Skeletal muscle satellite cell (primary cell): ENCODE data around the gene TTC16.

Experiments used
- H3K27me3 ChIP-seq: 2 replicates; pipeline ENCODE4 v1.7.0; 2013; ENCODE audit warnings: low read length; ENCODE audit not compliant: control insufficient read depth, insufficient read depth
- H3K36me3 ChIP-seq: 2 replicates; pipeline ENCODE4 v1.7.0; 2013; ENCODE audit warnings: mild to moderate bottlenecking, control low read depth, low read length; ENCODE audit not compliant: insufficient read depth
- H3K4me1 ChIP-seq: 2 replicates; pipeline ENCODE4 v1.7.0; 2013; ENCODE audit warnings: low read length; ENCODE audit not compliant: control insufficient read depth, insufficient read depth
- H3K4me2 ChIP-seq: 2 replicates; pipeline ENCODE4 v1.7.0; 2013; ENCODE audit warnings: mild to moderate bottlenecking, low read length
- H3K4me3 ChIP-seq: 2 replicates; pipeline ENCODE4 v1.7.0; 2013; ENCODE audit warnings: low read length
- H3K9ac ChIP-seq: 2 replicates; pipeline ENCODE4 v1.7.0; 2013; ENCODE audit warnings: mild to moderate bottlenecking, low read depth, low read length, moderate library complexity
- H3K9me3 ChIP-seq: replicated peaks from 2 replicates; pipeline ENCODE4 v1.7.0; 2013; ENCODE audit warnings: mild to moderate bottlenecking, control low read depth, low read length

TTC16 gene

GRCh38 chr9:127738666-127739065 lies 22.8 kb downstream of the TTC16 start:
- H3K4me3 ChIP-seq: no peak overlapping the region
- H3K9ac ChIP-seq: no peak overlapping the region
- H3K36me3 ChIP-seq: no peaks in the 10 kb centered on the region
- no peak overlapping the region for H3K4me2 ChIP-seq
- H3K4me1 ChIP-seq: peaks cover 19% of the 10 kb centered on the region
- H3K9me3 ChIP-seq: no peaks in the 10 kb centered on the region
- peaks cover 11% of the 10 kb centered on the region for H3K27me3 ChIP-seq

DNA sequence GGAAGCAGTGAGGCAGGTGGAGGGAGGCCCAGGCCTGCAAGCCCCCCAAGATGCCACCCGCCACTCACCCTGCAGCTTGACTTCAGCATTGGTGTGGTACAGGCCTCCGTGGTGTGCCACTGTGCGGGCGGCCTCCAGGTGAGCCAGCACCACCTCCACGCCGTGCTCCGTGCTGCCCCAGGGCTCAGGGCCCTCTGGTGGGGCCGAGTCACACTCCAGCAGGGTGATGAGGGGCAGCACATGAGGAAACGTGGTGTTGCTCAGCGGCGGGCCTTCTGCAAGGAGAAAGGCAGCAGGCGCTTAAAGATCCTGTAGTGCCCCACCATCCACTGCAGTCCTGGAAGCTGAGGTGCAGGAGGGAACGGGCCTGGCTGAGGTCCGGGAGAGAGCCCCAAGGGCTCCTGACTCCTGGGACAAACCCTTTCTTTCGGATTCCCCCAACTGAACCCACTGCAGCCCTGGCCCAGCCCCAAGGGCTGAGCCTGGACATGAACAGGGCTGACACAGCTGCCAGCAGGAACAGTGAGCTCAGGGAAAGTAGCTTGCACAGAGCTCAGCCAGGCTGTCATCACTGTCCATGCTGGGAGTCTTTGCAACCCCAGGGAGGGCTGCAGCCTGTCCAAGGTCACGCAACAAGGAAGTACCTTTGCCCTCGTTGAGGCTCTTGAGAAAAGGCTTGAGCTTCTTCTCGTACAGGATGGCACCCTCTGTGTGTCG lies 23.9 kb downstream of the TTC16 start:
- Histone ChIP-seq H3K4me3 (no peak overlapping the region), H3K9ac (no peak overlapping the region), H3K36me3 (no peaks in the 10 kb centered on the region), H3K4me2 (peak overlapping the region; percentile 30), H3K27me3 (peaks cover 15% of the 10 kb centered on the region), H3K9me3 (no peaks in the 10 kb centered on the region), H3K4me1 (peaks cover 12% of the 10 kb centered on the region)

DNA sequence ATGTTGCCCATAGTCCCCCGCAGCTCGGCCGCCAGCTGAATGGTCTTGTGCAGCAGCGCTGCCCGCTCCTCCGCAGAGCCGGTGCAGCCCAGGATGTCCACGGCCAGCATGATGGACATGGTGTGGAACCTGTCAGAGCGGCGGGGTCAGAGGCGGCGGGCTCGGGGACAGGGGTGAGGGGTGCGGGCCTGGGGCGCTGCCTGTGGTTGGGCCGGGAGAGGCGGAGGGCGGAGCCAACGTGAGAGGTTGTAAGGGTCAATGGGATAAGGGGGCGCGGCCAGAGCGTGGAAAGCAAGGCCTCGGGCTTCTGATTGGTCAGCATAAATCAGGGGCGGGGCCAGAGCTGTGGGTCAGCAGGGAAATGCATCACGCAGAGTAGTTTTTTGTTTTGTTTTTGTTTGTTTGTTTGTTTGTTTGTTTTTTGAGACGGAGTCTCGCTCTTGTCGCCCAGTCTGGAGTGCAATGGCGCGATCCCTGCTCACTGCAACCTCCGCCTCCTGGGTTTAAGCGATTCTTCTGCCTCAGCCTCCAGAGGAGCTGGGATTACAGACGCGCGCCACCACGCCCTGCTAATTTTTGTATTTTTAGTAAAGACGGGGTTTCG lies 26.1 kb downstream of the TTC16 start:
- H3K9ac ChIP-seq: no peak overlapping the region
- H3K36me3 ChIP-seq: no peaks in the 10 kb centered on the region
- H3K4me3 ChIP-seq: no peak overlapping the region

DNA sequence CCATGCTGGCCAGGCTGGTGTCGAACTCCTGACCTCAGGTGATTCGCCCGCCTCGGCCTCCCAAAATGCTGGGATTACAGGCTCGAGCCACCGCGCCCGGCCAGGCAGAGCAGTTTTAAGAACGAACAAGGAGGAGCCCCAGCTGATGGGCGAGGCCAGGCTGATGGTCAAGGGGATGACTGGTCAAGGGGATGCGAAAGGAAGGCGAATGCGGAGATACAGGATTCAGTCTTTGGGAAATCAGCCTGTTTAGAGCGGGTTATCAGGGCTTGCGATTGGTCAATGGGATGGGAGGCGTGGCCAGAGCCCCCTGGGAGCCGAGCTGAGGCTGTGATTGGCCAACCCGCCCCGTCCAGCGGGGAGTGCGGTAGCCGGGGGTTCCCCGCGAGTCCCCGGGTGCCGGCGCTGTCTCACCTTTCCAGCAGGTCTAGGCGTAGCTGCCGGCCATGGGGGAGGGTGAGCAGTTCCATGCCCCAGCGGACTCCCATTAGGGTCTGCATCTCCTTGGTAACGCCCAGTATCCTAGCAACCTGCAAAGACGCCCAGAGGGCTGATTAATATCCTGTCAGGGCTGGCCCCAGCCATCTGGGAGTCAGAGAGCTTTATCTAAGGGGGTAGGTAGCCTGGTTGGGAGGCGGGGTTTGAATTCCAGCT lies 26.7 kb downstream of the TTC16 start:
- H3K9ac ChIP-seq: no peak overlapping the region
- H3K4me2 ChIP-seq: no peak overlapping the region
- H3K36me3 ChIP-seq: no peaks in the 10 kb centered on the region
- no peaks in the 10 kb centered on the region for H3K9me3 ChIP-seq
- peaks cover 9% of the 10 kb centered on the region for H3K4me1 ChIP-seq
- peaks cover 25% of the 10 kb centered on the region for H3K27me3 ChIP-seq
- no peak overlapping the region for H3K4me3 ChIP-seq

More for the DNA sequence above, 26.1 kb downstream of the TTC16 start:
- Histone ChIP-seq H3K4me1 (peaks cover 9% of the 10 kb centered on the region), H3K27me3 (peaks cover 22% of the 10 kb centered on the region), H3K9me3 (no peaks in the 10 kb centered on the region), H3K4me2 (no peak overlapping the region)

- Histone ChIP-seq H3K9me3 (no peaks in the 10 kb centered on the region), H3K36me3 (no peaks in the 10 kb centered on the region), H3K27me3 (peaks cover 30% of the 10 kb centered on the region), H3K4me1 (peaks cover 9% of the 10 kb centered on the region), H3K9ac (no peak overlapping the region), H3K4me2 (no peak overlapping the region), H3K4me3 (no peak overlapping the region)
These were observed 28.7 kb downstream of the TTC16 start for GRCh38 chr9:127744398-127745110.

DNA sequence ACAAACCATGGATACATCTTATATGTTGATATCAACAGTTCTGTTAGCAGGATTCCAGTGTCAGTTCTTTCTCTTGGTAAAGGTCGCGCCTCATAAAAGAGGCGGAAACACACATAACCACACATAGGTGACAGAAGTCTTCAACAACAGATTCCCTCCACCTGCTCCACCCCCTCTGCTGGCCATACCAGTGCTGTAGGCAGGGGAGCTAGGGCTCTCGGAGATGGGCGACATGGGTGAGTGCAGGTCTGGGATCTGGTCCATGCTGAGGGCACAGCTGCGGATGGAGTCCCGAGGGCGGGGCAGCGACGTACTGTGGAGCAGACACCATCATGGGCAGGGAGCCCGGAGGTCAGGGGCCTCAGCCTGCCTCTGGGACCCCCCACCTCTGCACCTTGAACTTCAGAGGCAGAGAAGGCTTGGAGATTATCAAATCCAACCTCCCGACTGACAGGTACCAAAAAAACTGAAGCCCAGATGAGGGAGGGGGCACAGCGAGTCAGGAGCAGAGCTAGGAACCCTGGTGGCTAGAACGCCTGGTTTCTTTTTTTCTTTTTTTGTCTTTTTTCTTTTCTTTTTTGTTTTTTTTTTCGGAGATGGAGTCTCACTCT lies 31.2 kb downstream of the TTC16 start:
- H3K9me3 ChIP-seq: no peaks in the 10 kb centered on the region
- no peak overlapping the region for H3K9ac ChIP-seq
- H3K27me3 ChIP-seq: peaks cover 40% of the 10 kb centered on the region
- no peaks in the 10 kb centered on the region for H3K36me3 ChIP-seq
- H3K4me1 ChIP-seq: no peaks in the 10 kb centered on the region
- no peak overlapping the region for H3K4me3 ChIP-seq
- H3K4me2 ChIP-seq: no peak overlapping the region

GRCh38 chr9:127749090-127749787 lies 33.4 kb downstream of the TTC16 start:
- Histone ChIP-seq H3K27me3 (peaks cover 62% of the 10 kb centered on the region), H3K36me3 (no peaks in the 10 kb centered on the region), H3K9me3 (no peaks in the 10 kb centered on the region), H3K4me1 (no peaks in the 10 kb centered on the region), H3K9ac (no peak overlapping the region), H3K4me3 (no peak overlapping the region), H3K4me2 (no peak overlapping the region)

GRCh38 chr9:127751269-127752054 lies 35.6 kb downstream of the TTC16 start:
- Histone ChIP-seq H3K4me3 (no peak overlapping the region), H3K9me3 (no peaks in the 10 kb centered on the region), H3K9ac (no peak overlapping the region), H3K4me1 (no peaks in the 10 kb centered on the region), H3K36me3 (no peaks in the 10 kb centered on the region), H3K27me3 (peaks cover 71% of the 10 kb centered on the region), H3K4me2 (no peak overlapping the region)

- no peak overlapping the region for H3K4me3 ChIP-seq
- H3K27me3 ChIP-seq: peaks cover 56% of the 10 kb centered on the region
- H3K9ac ChIP-seq: no peak overlapping the region
- no peak overlapping the region for H3K4me2 ChIP-seq
- no peaks in the 10 kb centered on the region for H3K36me3 ChIP-seq
- no peaks in the 10 kb centered on the region for H3K4me1 ChIP-seq
- no peaks in the 10 kb centered on the region for H3K9me3 ChIP-seq
These were observed 37.3 kb downstream of the TTC16 start for GRCh38 chr9:127753148-127753547.

DNA sequence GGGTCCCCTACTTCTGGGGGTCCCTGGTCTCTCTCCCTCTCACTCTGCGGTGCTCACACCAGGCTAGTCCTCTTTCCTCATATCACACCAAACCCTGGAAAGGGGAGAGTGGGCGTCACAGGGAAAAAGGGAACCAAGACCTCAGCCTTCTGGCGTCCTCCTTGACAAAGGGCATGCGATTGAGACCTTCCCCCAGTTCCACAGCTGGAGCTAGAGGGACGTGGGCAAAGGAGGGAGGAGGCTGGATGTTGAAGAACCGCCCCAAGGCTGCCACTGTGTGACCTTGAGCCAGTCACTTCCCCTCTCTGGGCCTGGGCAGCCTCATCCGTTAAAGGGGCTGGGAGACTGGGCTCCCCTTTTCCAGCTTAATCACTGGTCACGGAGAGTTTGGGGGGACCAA lies 37.7 kb downstream of the TTC16 start:
- H3K4me3 ChIP-seq: no peak overlapping the region
- no peaks in the 10 kb centered on the region for H3K36me3 ChIP-seq
- H3K4me2 ChIP-seq: no peak overlapping the region
- H3K9me3 ChIP-seq: no peaks in the 10 kb centered on the region
- H3K4me1 ChIP-seq: no peaks in the 10 kb centered on the region
- no peak overlapping the region for H3K9ac ChIP-seq
- H3K27me3 ChIP-seq: peaks cover 54% of the 10 kb centered on the region
